Measurements from ENCODE around the gene AKNA. TPM values are rescaled to one million over a fixed set of nuclear protein-coding genes. Genes with fewer than 3 reads are reported as not detected.
A peak's percentile ranks its signal among the peaks of the same experiment; 100 is the strongest.

Gene AKNA
- total RNA-seq, 1 experiment from 2014 or later, result 10.1 TPM

- no TSS peak for BruUV-seq (replicated peaks)
- Histone ChIP-seq H3K9me3 (ENCODE audit: control insufficient read depth, insufficient read depth, low read depth, low read length) (0 out of 2 replicates have a peak, but pooled peaks cover 2% of the 10 kb centered on the region), H3K27me3 (ENCODE audit: control insufficient read depth, insufficient read depth, low read length) (no peaks in the 10 kb centered on the region), H3K27ac (ENCODE audit: low read length) (no peak overlapping the region), H3K4me1 (ENCODE audit: control insufficient read depth, insufficient read depth, low read length) (peaks cover 15% of the 10 kb centered on the region), H3K36me3 (ENCODE audit: control insufficient read depth, insufficient read depth, low read length) (no peaks in the 10 kb centered on the region), H3K4me3 (ENCODE audit: low read depth in 2 of 2, low read length in 2 of 2) (no peak overlapping the region)
- intact Hi-C loops (cut with micrococcal nuclease; ENCODE audit: unreplicated experiment) (loop anchor here (2.0 kb wide), 1 partner anchor 135 kb away; the partner anchor contains the start of gene COL27A1), in situ Hi-C loops (cut with HindIII; ENCODE audit: low pct_unique_long_range_greater_than_20kb, low sequenced_read_pairs) (no loop called here)
- TF ChIP-seq POLR2AphosphoS5 (IDR thresholded peaks at IDR 0.05; ENCODE audit: low read depth, low read length) (no peak), SIN3A (IDR thresholded peaks at IDR 0.05; ENCODE audit: borderline replicate concordance, insufficient read depth, low read depth, low read length) (no peak), REST (IDR thresholded peaks at IDR 0.05; ENCODE audit: insufficient read depth in 1 of 2, low read depth in 2 of 2, low read length in 1 of 2) (no peak), CTCF (IDR thresholded peaks at IDR 0.05) (no peak), TCF7L2 (IDR thresholded peaks at IDR 0.05; ENCODE audit: low read depth, low read length) (no peak)
- ChIA-PET POLR2A (no interaction called here), CTCF (interaction anchor here (1.7 to 1.8 kb wide), 2 partner anchors 182 to 207 kb away, joined by 13 to 15 read pairs; no protein-coding TSS in a partner anchor)
- no peak for DNase-seq (ENCODE audit: low read depth, low spot score)
- 0 out of 2 replicates have a peak, but pooled peaks have one; percentile 4 for ATAC-seq
Observed at GRCh38 chr9:114289571-114290481, 98.0 kb downstream of the AKNA start.

GRCh38 chr9:114289106-114289505 lies 98.7 kb downstream of the AKNA start:
- Histone ChIP-seq H3K9me3 (ENCODE audit: control insufficient read depth, insufficient read depth, low read depth, low read length) (no peaks in the 10 kb centered on the region), H3K27ac (ENCODE audit: low read length) (no peak overlapping the region), H3K27me3 (ENCODE audit: control insufficient read depth, insufficient read depth, low read length) (no peaks in the 10 kb centered on the region), H3K4me1 (ENCODE audit: control insufficient read depth, insufficient read depth, low read length) (peaks cover 15% of the 10 kb centered on the region), H3K4me3 (ENCODE audit: low read depth in 2 of 2, low read length in 2 of 2) (no peak overlapping the region), H3K36me3 (ENCODE audit: control insufficient read depth, insufficient read depth, low read length) (no peaks in the 10 kb centered on the region)
- no TSS peak for BruUV-seq (replicated peaks)
- POLR2A ChIA-PET, result no interaction called here
- DNase-seq (ENCODE audit: low read depth, low spot score), result no peak
- intact Hi-C loops (cut with micrococcal nuclease; ENCODE audit: unreplicated experiment) (no loop called here), in situ Hi-C loops (cut with HindIII; ENCODE audit: low pct_unique_long_range_greater_than_20kb, low sequenced_read_pairs) (no loop called here)
- no peak for TF ChIP-seq POLR2AphosphoS5 (IDR thresholded peaks at IDR 0.05; ENCODE audit: low read depth, low read length)
- TF ChIP-seq SIN3A (IDR thresholded peaks at IDR 0.05; ENCODE audit: borderline replicate concordance, insufficient read depth, low read depth, low read length), result no peak
- TF ChIP-seq CTCF (IDR thresholded peaks at IDR 0.05), result no peak
- no peak for TF ChIP-seq REST (IDR thresholded peaks at IDR 0.05; ENCODE audit: insufficient read depth in 1 of 2, low read depth in 2 of 2, low read length in 1 of 2)
- CTCF ChIA-PET, result no interaction called here
- no peak for ATAC-seq
